T-helper 1 cell treated with Interleukin-12 subunit alpha and Interleukin-12 subunit beta and Interleukin-4 antibody, amounts not matched to agents 30 ng/mL and 1 ng/mL, for 36 hours (primary cell): ENCODE measurements around the gene ARPC1A. TPM values are rescaled to one million over a fixed set of nuclear protein-coding genes. Genes with fewer than 3 reads are reported as not detected.

ENCODE experiments used
- intact Hi-C: fragments of 100-400 bp; cut with micrococcal nuclease; formaldehyde crosslinking; loops from one replicate; pipeline ENCODE4 v1.15.1; 2024
- total RNA-seq: library from RNA; stranded (reverse); gene quantifications from 2 replicates; pipeline ENCODE4 v1.2.3, GENCODE V29; 2022

The ARPC1A gene
- total RNA-seq, 1 donor from 2014 or later, result 67.1 TPM

GRCh38 chr7:99385564-99385963 is 59.9 kb downstream of the ARPC1A start:
- intact Hi-C loops, result no loop called here

DNA sequence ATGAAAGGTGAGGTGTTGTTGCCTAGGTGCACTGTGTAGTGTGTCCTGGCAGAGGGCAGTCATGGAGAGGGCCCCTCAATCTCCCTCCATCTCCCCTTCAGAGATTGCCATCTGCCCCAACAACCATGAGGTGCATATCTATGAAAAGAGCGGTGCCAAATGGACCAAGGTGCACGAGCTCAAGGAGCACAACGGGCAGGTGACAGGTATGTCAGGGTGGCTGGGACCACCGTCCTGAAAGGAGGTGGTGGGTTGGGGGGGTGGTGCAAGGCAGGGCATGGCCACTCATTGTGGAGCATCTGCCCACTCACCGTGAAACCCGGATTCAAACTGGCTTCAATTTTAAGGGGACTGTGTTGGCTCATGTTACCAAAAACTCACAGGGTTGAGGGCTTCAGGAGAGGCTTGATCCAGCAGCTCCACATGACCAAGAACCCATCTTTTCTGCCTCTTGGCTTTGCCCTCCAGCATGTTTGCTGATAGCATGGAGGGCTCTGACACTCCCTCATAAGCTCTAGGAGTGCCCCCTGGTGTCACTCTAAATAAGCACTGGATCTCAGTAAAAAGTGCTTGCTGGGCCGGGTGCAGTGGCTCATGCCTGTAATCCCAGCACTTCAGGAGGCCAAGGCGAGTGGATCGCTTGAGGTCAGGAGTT is 61.0 kb downstream of the ARPC1A start:
- intact Hi-C loops, result loop anchor here (1.0 kb wide), 2 partner anchors 7 to 21 kb away; no protein-coding TSS in a partner anchor

DNA sequence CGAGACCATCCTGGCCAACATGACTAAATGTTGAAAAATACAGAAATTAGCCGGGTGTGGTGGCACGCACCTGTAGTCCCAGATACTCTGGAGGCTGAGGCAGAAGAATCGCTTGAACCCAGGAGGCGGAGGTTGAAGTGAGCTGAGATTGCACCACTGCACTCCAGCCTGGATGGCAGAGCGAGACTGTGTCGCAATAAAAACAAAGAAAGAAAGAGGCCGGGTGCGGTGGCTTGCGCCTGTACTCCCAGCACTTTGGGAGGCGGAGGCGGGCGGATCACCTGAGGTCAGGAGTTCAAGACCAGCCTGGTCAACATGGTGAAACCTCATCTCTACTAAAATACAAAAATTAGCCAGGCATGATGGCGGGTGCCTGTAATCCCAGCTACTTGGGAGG is 61.5 kb downstream of the ARPC1A start:
- intact Hi-C loops, result loop anchor here (1.0 kb wide), 2 partner anchors 8 to 22 kb away; no protein-coding TSS in a partner anchor

DNA sequence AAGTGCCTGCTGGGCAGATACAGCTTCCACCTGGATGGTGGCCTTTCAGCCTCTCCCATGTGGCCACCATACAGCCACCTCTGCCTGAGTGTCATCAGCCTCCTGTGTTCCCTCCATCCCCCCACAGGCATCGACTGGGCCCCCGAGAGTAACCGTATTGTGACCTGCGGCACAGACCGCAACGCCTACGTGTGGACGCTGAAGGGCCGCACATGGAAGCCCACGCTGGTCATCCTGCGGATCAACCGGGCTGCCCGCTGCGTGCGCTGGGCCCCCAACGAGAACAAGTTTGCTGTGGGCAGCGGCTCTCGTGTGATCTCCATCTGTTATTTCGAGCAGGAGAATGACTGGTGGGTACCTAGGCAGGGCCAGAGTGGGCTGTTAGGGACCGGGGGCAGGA is 62.2 kb downstream of the ARPC1A start:
- intact Hi-C loops, result loop anchor here (1.0 kb wide), 2 partner anchors 9 to 23 kb away; no protein-coding TSS in a partner anchor

- intact Hi-C loops, result no loop called here
These were observed 64.1 kb downstream of the ARPC1A start for GRCh38 chr7:99389772-99390171.

DNA sequence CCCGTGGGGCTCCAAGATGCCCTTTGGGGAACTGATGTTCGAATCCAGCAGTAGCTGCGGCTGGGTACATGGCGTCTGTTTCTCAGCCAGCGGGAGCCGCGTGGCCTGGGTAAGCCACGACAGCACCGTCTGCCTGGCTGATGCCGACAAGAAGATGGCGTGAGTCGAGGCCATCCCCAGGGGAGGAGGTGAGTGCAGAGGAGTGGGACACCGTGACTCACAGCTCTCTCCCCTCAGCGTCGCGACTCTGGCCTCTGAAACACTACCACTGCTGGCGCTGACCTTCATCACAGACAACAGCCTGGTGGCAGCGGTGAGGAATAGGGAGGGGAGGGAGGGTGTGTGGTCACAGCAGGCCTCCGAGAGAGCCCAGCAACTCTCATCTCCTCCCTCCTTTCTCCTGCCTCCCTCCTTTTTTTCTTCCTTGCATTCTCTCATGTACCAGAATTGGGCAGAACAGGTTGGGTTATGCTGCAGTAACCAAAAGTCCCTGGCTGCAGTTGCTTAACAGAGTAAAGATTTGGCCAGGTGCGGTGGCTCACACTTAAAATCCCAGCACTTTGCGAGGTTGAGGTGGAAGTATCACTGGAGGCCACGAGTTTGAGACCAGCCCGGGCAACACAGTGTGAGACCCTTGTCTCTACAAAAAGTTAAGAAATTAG is 65.4 kb downstream of the ARPC1A start:
- intact Hi-C loops, result no loop called here

DNA sequence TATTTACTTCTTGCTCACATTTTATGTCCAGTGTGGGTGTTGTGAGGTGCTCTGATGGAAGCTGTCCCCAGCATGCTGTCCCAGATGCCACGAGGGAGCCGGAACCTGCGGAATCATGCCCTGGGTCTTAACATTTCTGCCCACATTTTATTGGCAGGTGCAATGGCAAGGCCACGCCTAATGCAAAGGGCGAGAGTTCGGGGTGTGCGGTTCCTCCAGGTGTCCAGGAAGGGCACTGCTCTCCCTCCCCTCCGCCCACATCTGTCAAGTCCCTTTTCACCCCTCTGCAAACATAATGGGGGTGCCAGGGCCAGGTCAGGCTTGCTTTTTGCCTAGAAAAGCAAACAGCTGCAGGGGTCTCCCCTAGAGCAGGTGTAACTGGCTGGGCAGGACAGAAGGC is 66.3 kb downstream of the ARPC1A start:
- intact Hi-C loops, result no loop called here

DNA sequence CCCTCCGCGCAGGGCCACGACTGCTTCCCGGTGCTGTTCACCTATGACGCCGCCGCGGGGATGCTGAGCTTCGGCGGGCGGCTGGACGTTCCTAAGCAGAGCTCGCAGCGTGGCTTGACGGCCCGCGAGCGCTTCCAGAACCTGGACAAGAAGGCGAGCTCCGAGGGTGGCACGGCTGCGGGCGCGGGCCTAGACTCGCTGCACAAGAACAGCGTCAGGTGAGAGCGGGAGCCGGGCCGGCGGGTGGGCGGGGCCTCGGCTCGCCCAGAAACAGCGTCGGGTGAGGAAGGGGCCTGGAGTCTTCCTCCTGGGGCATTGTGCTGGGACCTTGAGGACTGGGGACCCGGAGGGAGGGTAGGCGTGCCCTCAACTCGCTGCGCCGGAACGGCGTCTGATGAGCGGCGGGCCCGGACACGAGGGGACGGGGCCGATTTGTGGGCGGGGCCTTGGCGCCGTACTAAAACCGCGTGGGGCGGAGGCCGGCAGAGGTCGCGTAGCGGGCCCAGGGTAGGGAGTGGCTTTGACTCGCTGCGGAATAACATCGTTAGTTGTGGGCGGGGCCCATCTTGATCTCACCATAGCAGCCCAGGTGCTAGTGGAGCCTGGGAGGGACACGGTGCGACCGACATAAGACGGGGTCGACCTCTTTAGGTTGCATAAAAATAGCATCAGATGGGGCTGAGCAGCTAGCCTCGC is 67.1 kb downstream of the ARPC1A start:
- intact Hi-C loops, result loop anchor here (1.0 kb wide), 3 partner anchors 12 to 19 kb away; partner anchors contain the start of genes ARPC1B, BUD31 and PDAP1

DNA sequence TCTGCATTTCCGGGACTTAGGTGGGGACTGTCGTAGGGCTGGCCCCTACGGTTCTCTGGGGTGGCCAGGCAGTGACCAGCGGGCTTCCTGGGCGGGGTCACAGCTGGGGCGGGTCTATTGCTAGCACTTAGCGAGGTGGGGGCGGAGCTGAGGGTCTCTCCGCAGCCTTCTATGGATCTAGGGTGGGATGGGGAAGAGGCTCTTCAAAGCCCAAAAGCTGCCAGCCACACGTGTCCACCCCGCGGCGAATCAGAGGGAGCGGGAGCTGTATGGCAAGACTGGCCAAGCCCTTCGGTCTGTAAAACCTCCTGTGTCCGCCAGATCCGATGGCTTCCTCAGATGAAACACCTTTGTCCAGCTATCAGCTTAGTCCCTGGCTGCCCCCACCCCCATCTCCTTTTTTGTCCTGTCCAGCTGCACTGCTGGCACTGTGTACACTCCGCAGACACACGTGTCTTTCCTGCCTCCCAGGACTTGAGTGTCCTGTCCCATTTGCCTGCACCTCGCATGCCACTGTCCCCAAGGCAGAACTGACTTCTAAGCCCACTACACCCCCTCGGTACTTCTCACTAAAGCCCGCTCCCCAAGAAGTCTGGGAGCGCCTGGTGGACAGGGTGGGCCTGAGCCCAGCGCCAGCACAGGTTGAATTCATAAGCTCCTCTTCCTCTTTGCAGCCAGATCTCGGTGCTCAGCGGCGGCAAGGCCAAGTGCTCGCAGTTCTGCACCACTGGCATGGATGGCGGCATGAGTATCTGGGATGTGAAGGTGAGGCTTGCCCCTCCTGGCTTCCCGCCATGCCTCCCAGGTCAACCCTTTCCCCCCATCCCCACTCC is 67.9 kb downstream of the ARPC1A start:
- intact Hi-C loops, result loop anchor here (1.0 kb wide), 3 partner anchors 12 to 19 kb away; partner anchors contain the start of genes ARPC1B, BUD31 and PDAP1

GRCh38 chr7:99394188-99394502 is 68.4 kb downstream of the ARPC1A start:
- intact Hi-C loops, result no loop called here

GRCh38 chr7:99395616-99396327 is 70.1 kb downstream of the ARPC1A start:
- intact Hi-C loops, result no loop called here

- intact Hi-C loops, result no loop called here
These were observed 71.0 kb downstream of the ARPC1A start for GRCh38 chr7:99396418-99397296.

- intact Hi-C loops, result no loop called here
These were observed 71.7 kb downstream of the ARPC1A start for GRCh38 chr7:99397297-99397983.

DNA sequence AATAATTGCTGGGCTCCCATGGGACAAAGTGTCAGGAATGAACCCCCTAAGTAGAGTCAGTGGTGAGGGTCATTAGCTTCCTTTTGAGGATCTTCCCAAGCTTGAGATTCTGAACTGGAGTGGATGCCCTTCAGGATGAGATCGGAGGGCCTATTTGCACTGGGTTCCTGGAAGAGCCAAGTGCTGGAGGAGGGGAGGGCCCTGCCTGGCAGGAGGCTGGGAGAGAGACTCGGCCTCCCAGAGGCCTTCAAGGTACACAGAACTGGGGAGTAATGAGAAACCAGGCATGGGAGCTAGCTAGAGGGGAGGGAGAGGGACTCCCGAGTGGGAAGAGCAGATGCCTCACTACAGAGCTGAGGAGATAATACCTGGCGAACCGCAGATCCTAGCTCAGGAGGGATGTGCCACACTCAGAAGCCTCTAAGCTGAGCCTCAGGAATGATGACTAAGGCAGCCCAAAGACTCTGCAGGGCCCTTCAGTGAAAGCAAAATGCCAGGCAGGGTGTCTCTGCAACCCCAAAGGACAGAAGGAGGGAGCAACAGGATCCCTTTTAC is 73.3 kb downstream of the ARPC1A start:
- intact Hi-C loops, result no loop called here

DNA sequence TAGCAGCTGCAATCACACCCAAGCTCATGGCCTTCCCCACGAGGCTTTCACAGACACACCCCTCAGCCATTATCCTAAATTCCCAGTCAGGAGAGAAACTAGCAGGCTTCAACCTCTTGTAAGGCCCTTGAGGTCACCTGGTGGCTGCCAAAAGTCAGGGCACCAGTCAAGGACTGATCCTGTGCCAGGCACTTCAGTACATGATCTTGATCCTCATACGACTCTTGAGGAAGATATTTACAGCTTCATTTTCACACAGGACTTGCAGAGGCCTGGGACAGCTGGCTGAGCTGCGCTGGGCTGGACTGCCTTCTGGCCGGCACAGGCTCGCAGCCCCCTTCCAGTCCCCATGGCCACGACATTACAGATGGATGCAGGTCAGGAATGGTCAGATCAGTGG is 73.9 kb downstream of the ARPC1A start:
- intact Hi-C loops, result no loop called here

GRCh38 chr7:99402854-99403253 is 77.2 kb downstream of the ARPC1A start:
- intact Hi-C loops, result loop anchor here (10.0 kb wide), 1 partner anchor 612 kb away; the partner anchor contains the start of gene ZKSCAN1

- intact Hi-C loops, result loop anchor here (10.0 kb wide), 1 partner anchor 611 kb away; the partner anchor contains the start of gene ZKSCAN1
These were observed 78.1 kb downstream of the ARPC1A start for GRCh38 chr7:99403764-99404163.

DNA sequence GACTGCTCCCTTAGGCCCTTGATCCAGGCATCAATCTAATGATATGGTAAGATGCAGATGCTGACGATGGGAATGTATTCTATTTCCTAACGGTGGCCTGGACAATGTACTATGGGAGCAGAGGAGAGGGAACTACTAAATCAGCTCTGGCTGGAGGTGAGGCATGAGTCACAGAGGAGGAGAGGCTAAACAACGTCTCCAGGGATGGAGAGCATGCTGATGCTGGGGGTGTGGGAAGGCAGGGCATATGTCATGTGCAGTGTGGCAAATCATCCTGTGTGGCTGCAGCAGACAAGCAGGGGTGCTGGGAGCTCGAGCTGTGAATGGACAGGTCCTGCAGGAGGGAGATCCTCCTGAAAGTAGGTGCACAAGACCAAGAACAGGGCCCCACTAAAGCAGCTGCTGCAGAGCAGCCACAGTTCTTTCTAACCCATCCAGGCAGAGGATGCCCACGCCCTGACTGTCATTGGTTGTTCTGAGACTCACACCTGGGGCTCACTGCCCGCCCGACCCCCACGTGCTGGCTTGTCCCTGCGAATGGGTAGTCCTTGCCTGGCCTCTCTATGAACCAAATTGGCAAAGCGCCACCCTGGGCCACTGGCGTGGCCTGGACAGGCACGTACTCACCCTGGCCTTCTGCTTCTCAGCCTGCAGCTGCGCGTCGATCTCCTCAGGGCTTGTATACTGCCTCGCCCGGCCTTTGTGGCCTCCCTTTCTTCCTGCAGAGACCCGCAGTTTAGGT is 78.7 kb downstream of the ARPC1A start:
- intact Hi-C loops, result loop anchor here (10.0 kb wide), 1 partner anchor 610 kb away; the partner anchor contains the start of gene ZKSCAN1
